DMS53 treated with DMSO at 0.1 percent for 48 hours (cell line): ENCODE results near the gene MYH9.
A peak's percentile ranks its signal among the peaks of the same experiment; 100 is the strongest.

Source experiments
- DNase-seq: peaks from one replicate; lab custom pipeline; 2025; ENCODE audit not compliant: unreplicated experiment; lab: John Stamatoyannopoulos, UW

The MYH9 gene

GRCh38 chr22:36319595-36320497 lies 67.9 kb downstream of the MYH9 start:
- no peak for DNase-seq

GRCh38 chr22:36318442-36318841 lies 69.3 kb downstream of the MYH9 start:
- DNase-seq, result no peak

GRCh38 chr22:36317658-36318271 lies 70.0 kb downstream of the MYH9 start:
- no peak for DNase-seq

- DNase-seq, result no peak
Observed at GRCh38 chr22:36316419-36316818, 71.3 kb downstream of the MYH9 start.

- no peak for DNase-seq
Observed at GRCh38 chr22:36315325-36315724, 72.4 kb downstream of the MYH9 start.

- DNase-seq, result peak; percentile 1
Observed at GRCh38 chr22:36311386-36312085, 76.2 kb downstream of the MYH9 start.

GRCh38 chr22:36308880-36309279 lies 78.9 kb downstream of the MYH9 start:
- no peak for DNase-seq

GRCh38 chr22:36306227-36306626 lies 81.5 kb downstream of the MYH9 start:
- DNase-seq, result no peak

- DNase-seq, result no peak
Observed at GRCh38 chr22:36305813-36306212, 82.0 kb downstream of the MYH9 start.

GRCh38 chr22:36304429-36304828 lies 83.3 kb downstream of the MYH9 start:
- DNase-seq, result no peak

- no peak for DNase-seq
Observed at GRCh38 chr22:36303874-36304273, 83.9 kb downstream of the MYH9 start.

- DNase-seq, result no peak
Observed at GRCh38 chr22:36303115-36303467, 84.7 kb downstream of the MYH9 start.

GRCh38 chr22:36302439-36303114 lies 85.2 kb downstream of the MYH9 start:
- DNase-seq, result no peak

- no peak for DNase-seq
Observed at GRCh38 chr22:36301851-36302250, 85.9 kb downstream of the MYH9 start.

GRCh38 chr22:36301384-36301828 lies 86.4 kb downstream of the MYH9 start:
- DNase-seq, result peak; percentile 26

GRCh38 chr22:36300396-36301212 lies 87.2 kb downstream of the MYH9 start:
- no peak for DNase-seq

- DNase-seq, result no peak
Observed at GRCh38 chr22:36299911-36300310, 87.9 kb downstream of the MYH9 start.

- no peak for DNase-seq
Observed at GRCh38 chr22:36299295-36299694, 88.5 kb downstream of the MYH9 start.

- DNase-seq, result no peak
Observed at GRCh38 chr22:36298601-36299000, 89.2 kb downstream of the MYH9 start.

- DNase-seq, result no peak
Observed at GRCh38 chr22:36298118-36298517, 89.6 kb downstream of the MYH9 start.
